ENCODE measurements around the gene KCNH4.

GRCh38 chr17:42212382-42212781, 31.4 kb upstream of the KCNH4 start:
- TF ChIP-seq CTCF (conservative IDR thresholded peaks at IDR 0.05), result no peak
- no peak for TF ChIP-seq ZFX (IDR thresholded peaks at IDR 0.05)

Measured in C4-2B (cell line).